HG03342 (cell line): ENCODE measurements around the gene RAB7B.

Source experiments
- ATAC-seq: cut with Tn5 transposase; IDR thresholded peaks from one replicate; pipeline ENCODE4 v1.9.1; 2021; ENCODE audit warnings: mild to moderate bottlenecking, moderate library complexity; ENCODE audit not compliant: unreplicated experiment

The RAB7B gene

GRCh38 chr1:205950826-205951549 lies 52.2 kb downstream of the RAB7B start:
- ATAC-seq, result no peak

- no peak for ATAC-seq
Measured at GRCh38 chr1:205950280-205950679, 52.9 kb downstream of the RAB7B start.

GRCh38 chr1:205949753-205950152 lies 53.4 kb downstream of the RAB7B start:
- ATAC-seq, result no peak

GRCh38 chr1:205948886-205949285 lies 54.3 kb downstream of the RAB7B start:
- no peak for ATAC-seq

- ATAC-seq, result no peak
Measured at GRCh38 chr1:205948039-205948438, 55.2 kb downstream of the RAB7B start.

- no peak for ATAC-seq
Measured at GRCh38 chr1:205947024-205947423, 56.2 kb downstream of the RAB7B start.

- ATAC-seq, result no peak
Measured at GRCh38 chr1:205945069-205945468, 58.1 kb downstream of the RAB7B start.

- no peak for ATAC-seq
Measured at GRCh38 chr1:205944525-205944924, 58.7 kb downstream of the RAB7B start.

GRCh38 chr1:205943245-205943644 lies 60.0 kb downstream of the RAB7B start, which contains the start of gene SLC26A9:
Gene SLC26A9, minus strand, starts transcription at chr1:205943456. Its CDS starts 7,636 bp downstream, at chr1:205935820.
- no peak for ATAC-seq

GRCh38 chr1:205942631-205943159 lies 60.5 kb downstream of the RAB7B start:
- ATAC-seq, result no peak

- ATAC-seq, result no peak
Measured at GRCh38 chr1:205940710-205941109, 62.5 kb downstream of the RAB7B start.

GRCh38 chr1:205939690-205940330 lies 63.4 kb downstream of the RAB7B start:
- ATAC-seq, result no peak

- no peak for ATAC-seq
Measured at GRCh38 chr1:205938682-205939081, 64.5 kb downstream of the RAB7B start.

GRCh38 chr1:205936846-205937586 lies 66.2 kb downstream of the RAB7B start:
- no peak for ATAC-seq

GRCh38 chr1:205936311-205936710 lies 66.9 kb downstream of the RAB7B start:
- no peak for ATAC-seq

- no peak for ATAC-seq
Measured at GRCh38 chr1:205935869-205936268, 67.3 kb downstream of the RAB7B start.

GRCh38 chr1:205934788-205935187 lies 68.4 kb downstream of the RAB7B start:
- ATAC-seq, result no peak

GRCh38 chr1:205933671-205934618 lies 69.2 kb downstream of the RAB7B start:
- ATAC-seq, result no peak

GRCh38 chr1:205932776-205933175 lies 70.4 kb downstream of the RAB7B start:
- no peak for ATAC-seq

GRCh38 chr1:205930799-205931281 lies 72.4 kb downstream of the RAB7B start:
- ATAC-seq, result no peak
